K562 (cell line): ENCODE measurements around the gene STRC. TPM values are rescaled to one million over a fixed set of nuclear protein-coding genes. Genes with fewer than 3 reads are reported as not detected.
"Not testable (repeated sequence)": the region's sequence is repeated elsewhere in the genome, so short reads cannot be mapped to it uniquely, and the experiment has no call there.

Source experiments
- ATAC-seq: fragments of 200-7000 bp; cut with Tn5 transposase; 3 replicates; pipeline ENCODE4 v1.9.1; 2020; ENCODE audit warnings: moderate library complexity
- BruUV-seq: library from RNA; stranded (reverse); fragments of 400-500 nt; replicated peaks from 2 replicates; lab custom pipeline; 2021; lab: Mats Ljungman, UMichigan
- CTCF ChIA-PET: fragments of 300-600 bp; formaldehyde crosslinking; extraction: SDS; loops from one replicate; lab custom pipeline; 2021; ENCODE audit warnings: low intra/inter-chr PET ratio; lab: Yijun Ruan, JAX
- POLR2A ChIA-PET: fragments of 300-600, 350-650 bp; sonication (Branson Sonifier 250); formaldehyde crosslinking; extraction: SDS; loops from one replicate; lab custom pipeline; 2021; ENCODE audit warnings: antibody characterized with exemption, inconsistent platforms; lab: Yijun Ruan, JAX
- DNase-seq, 4 experiments: peaks; one replicate each; pipeline versions ENCODE4 v3.0.0 to v3.0.0-alpha.2; 2011 to 2018; ENCODE audit warnings: low spot score in 3 of 4, mixed read lengths in 3 of 4; ENCODE audit errors: extremely low read depth in 1 of 4
- FAIRE-seq: peaks from 2 replicates; lab custom pipeline; 2011; peaks lifted over from hg19 to GRCh38; lab: Jason Lieb, UNC
- H2AFZ ChIP-seq: 2 replicates; pipeline ENCODE4 v1.6.0; 2011; ENCODE audit warnings: low read depth, low read length, control low read depth, inconsistent platforms
- H3K27ac ChIP-seq: fragments of 200-600 bp; 3 replicates; pipeline ENCODE4 v1.8.0; 2011; ENCODE audit warnings: low read depth, mild to moderate bottlenecking, control low read depth, inconsistent platforms, low read length, moderate library complexity, mixed read lengths; ENCODE audit errors: extremely low read depth
- H3K27me3 ChIP-seq, 2 experiments: fragments of 300-600 bp in 1 of 2; 2 replicates in 1 of 2; 3 replicates in 1 of 2; pipeline versions ENCODE4 v1.6.0 to v1.8.0; 2011; ENCODE audit warnings: inconsistent platforms in 2 of 2, low read length in 2 of 2, mild to moderate bottlenecking in 1 of 2, mixed read lengths in 1 of 2, moderate library complexity in 1 of 2; ENCODE audit not compliant: control insufficient read depth in 2 of 2, insufficient read depth in 2 of 2
- H3K36me3 ChIP-seq: fragments of 300-600 bp; 3 replicates; pipeline ENCODE4 v1.8.0; 2011; ENCODE audit warnings: mild to moderate bottlenecking, low read length, inconsistent platforms; ENCODE audit not compliant: control insufficient read depth, insufficient read depth
- H3K4me1 ChIP-seq, 2 experiments: fragments of 200-600 bp in 1 of 2; replicated peaks in 1 of 2; 2 replicates in 1 of 2; 3 replicates in 1 of 2; pipeline versions ENCODE4 v1.5.1 to v1.8.0; 2011; ENCODE audit warnings: inconsistent platforms in 2 of 2, low read length in 2 of 2, mild to moderate bottlenecking in 1 of 2, mixed read lengths in 1 of 2, moderate library complexity in 1 of 2; ENCODE audit not compliant: control insufficient read depth in 2 of 2, insufficient read depth in 2 of 2
- H3K4me2 ChIP-seq: 2 replicates; pipeline ENCODE4 v1.6.1; 2011; ENCODE audit warnings: low read length, control low read depth, inconsistent platforms, mixed read lengths; ENCODE audit not compliant: insufficient read depth
- H3K4me3 ChIP-seq: fragments of 200-600 bp; sonication (generic), shearing (Covaris generic); 2 replicates; pipeline ENCODE4 v1.5.1; 2016; ENCODE audit warnings: control low read depth, inconsistent platforms
- H3K79me2 ChIP-seq: fragments of 200-600 bp; 3 replicates; pipeline ENCODE4 v1.8.0; 2011; ENCODE audit warnings: low read length, inconsistent platforms; ENCODE audit not compliant: control insufficient read depth, insufficient read depth
- H3K9ac ChIP-seq, 2 experiments: 2 replicates each; pipeline versions ENCODE4 v1.6.0 to v1.6.1; 2011; ENCODE audit warnings: low read depth in 2 of 2, low read length in 2 of 2, control low read depth in 1 of 2, inconsistent platforms in 1 of 2, mild to moderate bottlenecking in 1 of 2, mixed read lengths in 1 of 2; ENCODE audit not compliant: insufficient read depth in 1 of 2
- H3K9me1 ChIP-seq: one replicate; pipeline ENCODE4 v1.6.0; 2011; ENCODE audit warnings: inconsistent platforms, mild to moderate bottlenecking, low read length, moderate library complexity; ENCODE audit not compliant: control insufficient read depth, insufficient read depth
- H3K9me3 ChIP-seq: replicated peaks from 2 replicates; pipeline ENCODE4 v1.5.1; 2011; ENCODE audit warnings: low read depth, low read length, inconsistent platforms; ENCODE audit not compliant: control insufficient read depth, insufficient read depth
- H4K20me1 ChIP-seq: replicated peaks from 2 replicates; pipeline ENCODE4 v1.6.1; 2011; ENCODE audit warnings: low read length, inconsistent platforms, mixed read lengths; ENCODE audit not compliant: control insufficient read depth, insufficient read depth
- ZBTB33 ChIP-seq: sonication (generic); formaldehyde crosslinking; IDR thresholded peaks from 2 replicates; pipeline ENCODE4 v1.8.1; 2023; ENCODE audit warnings: mild to moderate bottlenecking, missing genetic modification reagents
- ZNF224 ChIP-seq: sonication (generic); formaldehyde crosslinking; IDR thresholded peaks from 2 replicates; pipeline ENCODE4 v1.8.0; 2022; ENCODE audit warnings: mild to moderate bottlenecking, missing genetic modification reagents
- WGBS: fragments of 100-300 bp; shearing (Covaris generic); methylation state at CpG from one replicate; pipeline ENCODE4 v1.1.6; 2016; ENCODE audit warnings: low coverage, mixed read lengths; ENCODE audit not compliant: insufficient coverage; ENCODE audit errors: missing lambda C conversion rate; 5-methylcytosine and 5-hydroxymethylcytosine counted together
- in situ Hi-C: fragments of 300-500 bp; cut with MboI; formaldehyde crosslinking; loops from 4 replicates; pipeline ENCODE4 v1.15.0; 2018; ENCODE audit warnings: inconsistent platforms, mixed read lengths
- intact Hi-C: fragments of 100-400 bp; cut with micrococcal nuclease; formaldehyde crosslinking; loops from 2 replicates; pipeline ENCODE4 v1.14.2; 2022
- polyA plus RNA-seq, 8 experiments: library from polyadenylated mRNA; depleted of rRNA in 4 of 8; stranded (reverse) in 5 of 8; unstranded in 3 of 8; fragments of >200 nt; fragmentation: Nextera tagmentation in 2 of 8; fragmentation: Illumina TruSeq in 1 of 8; extraction: Ambion mirVana in 2 of 8; extraction: Trizol in 1 of 8; gene quantifications; 2 replicates each; pipeline versions ENCODE4 v1.2.1 to v1.2.3, GENCODE V29; 2011 to 2014; ENCODE audit warnings: inconsistent platforms in 1 of 8, missing spikeins in 1 of 8
- total RNA-seq, 7 experiments: library from RNA; depleted of rRNA in 6 of 7; stranded (reverse); fragments of >200 nt in 6 of 7; fragmentation: Illumina TruSeq in 2 of 7; extraction: Trizol in 2 of 7; gene quantifications; 2 replicates each; pipeline versions ENCODE4 v1.2.1 to v1.2.3, GENCODE V29; 2011 to 2021; ENCODE audit warnings: low replicate concordance in 1 of 7

The STRC gene
- total and polyA plus RNA-seq, 9 of the 15 experiments (the other 6 are each of a cell fraction or from before 2014, with no cell fraction given): 0.01 to 0.04 TPM; not detected in 7

- Histone ChIP-seq H4K20me1 (no peaks in the 10 kb centered on the region), H3K4me1 (no peaks in the 10 kb centered on the region; a peak in 1 of 5 replicates), H3K4me2 (no peak within 1 kb of the TSS), H3K79me2 (no peaks in the 10 kb centered on the region), H3K36me3 (peaks cover 4% of the 10 kb centered on the region; the same call in 1 of the 3 replicates), H2AFZ (no peak within 1 kb of the TSS), H3K27ac (no peak within 1 kb of the TSS), H3K9ac (no peak within 1 kb of the TSS), H3K27me3 (no peaks in the 10 kb centered on the region), H3K4me3 (no peak within 1 kb of the TSS), H3K9me3 (no peaks in the 10 kb centered on the region), H3K9me1 (no peaks in the 10 kb centered on the region)
- DNase-seq: no peak
- TF ChIP-seq ZNF224 (CRISPR knock-in tag) (no peak), ZBTB33 (CRISPR knock-in tag) (peak; percentile 53; the same call in 1 of the 2 replicates)
- peak; percentile 51; the same call in 1 of the 3 replicates for ATAC-seq
- POLR2A ChIA-PET: no interaction called here
- FAIRE-seq: no peak
- WGBS: no CpG with 5 or more reads among the region's 85 CpGs
- BruUV-seq: no TSS peak
- intact Hi-C loops (no loop called here), in situ Hi-C loops (no loop called here)
- CTCF ChIA-PET: no interaction called here
Observed at GRCh38 chr15:43648649-43649429, 30.2 kb upstream of the STRC start, which contains the start of gene CATSPER2. TSS of gene CATSPER2 (minus strand) at chr15:43648844. CDS start at chr15:43648061, 783 bp downstream.

GRCh38 chr15:43638464-43639204 is 20.0 kb upstream of the STRC start:
- intact Hi-C loops, H3K27me3 ChIP-seq, in situ Hi-C loops, H4K20me1 ChIP-seq, ATAC-seq, BruUV-seq, POLR2A ChIA-PET, H3K4me1 ChIP-seq, H3K4me3 ChIP-seq, H2AFZ ChIP-seq, CTCF ChIA-PET, H3K27ac ChIP-seq, H3K9me1 ChIP-seq, DNase-seq, H3K36me3 ChIP-seq, H3K4me2 ChIP-seq, H3K79me2 ChIP-seq, H3K9ac ChIP-seq, H3K9me3 ChIP-seq: not testable (repeated sequence)
- 61% methylated on average over 8 of the region's 8 CpGs for WGBS
- peak; percentile 46 for FAIRE-seq
